Measurements from ENCODE around the gene CDH13. TPM values are rescaled to one million over a fixed set of nuclear protein-coding genes. Genes with fewer than 3 reads are reported as not detected.

Gene CDH13
- total RNA-seq, 1 experiment from 2014 or later, result 49.3 TPM

DNA sequence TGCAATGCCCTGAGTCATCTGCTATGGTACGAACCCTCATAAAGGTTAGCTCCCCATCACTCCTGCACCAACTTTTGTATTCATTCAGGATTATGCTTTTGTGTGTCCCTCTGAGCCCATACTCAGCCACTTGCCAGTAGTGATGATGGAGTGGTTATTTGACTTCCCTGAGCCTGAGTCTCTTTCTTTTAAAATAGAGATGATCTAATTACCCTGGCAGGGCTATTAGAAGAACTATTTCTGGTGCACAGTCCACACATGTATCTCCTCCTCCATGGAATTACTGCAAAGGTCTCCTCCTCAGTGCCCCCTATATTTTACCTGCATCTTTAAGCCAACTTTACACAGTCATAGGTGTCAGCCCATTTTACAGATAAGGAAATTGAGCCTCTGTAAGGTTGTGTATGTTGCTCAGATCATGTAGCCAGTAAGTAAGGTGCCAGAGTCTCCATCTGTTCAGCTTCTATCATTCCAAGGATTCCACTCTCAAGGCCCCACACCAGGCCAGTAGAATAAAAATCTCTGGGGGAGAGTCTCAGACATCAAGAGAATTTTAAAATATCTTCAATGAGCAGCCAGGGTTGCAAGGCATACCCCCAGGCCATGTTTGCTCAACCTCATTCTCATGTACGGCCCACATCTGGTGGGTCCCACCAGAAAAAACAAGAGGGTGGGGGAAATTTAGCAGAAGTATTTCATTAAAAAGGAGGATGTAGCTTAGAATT, 847.3 kb downstream of the CDH13 start:
- no peaks in the 10 kb centered on the region for H3K9me3 Mint-ChIP-seq (ENCODE audit: unreplicated experiment)
- no peak for DNase-seq (ENCODE audit: unreplicated experiment)
- ChIA-PET CTCF (interaction anchor here (0.6 kb wide), 1 partner anchor 1211 kb away, joined by 3 read pairs; no protein-coding TSS in a partner anchor), POLR2A (interaction anchor here (2.1 kb wide), 1 partner anchor 59 kb away, joined by 6 read pairs; no protein-coding TSS in a partner anchor)
- H3K27ac Mint-ChIP-seq (ENCODE audit: low read depth, unreplicated experiment), result no peak overlapping the region
- H3K36me3 Mint-ChIP-seq (ENCODE audit: insufficient read depth, unreplicated experiment), result no peaks in the 10 kb centered on the region
- intact Hi-C loops (cut with micrococcal nuclease), result no loop called here
- H3K27me3 Mint-ChIP-seq (ENCODE audit: insufficient read depth, unreplicated experiment), result no peaks in the 10 kb centered on the region
- no TSS peak for BruUV-seq (replicated peaks)
- TF ChIP-seq, protein P1, sequence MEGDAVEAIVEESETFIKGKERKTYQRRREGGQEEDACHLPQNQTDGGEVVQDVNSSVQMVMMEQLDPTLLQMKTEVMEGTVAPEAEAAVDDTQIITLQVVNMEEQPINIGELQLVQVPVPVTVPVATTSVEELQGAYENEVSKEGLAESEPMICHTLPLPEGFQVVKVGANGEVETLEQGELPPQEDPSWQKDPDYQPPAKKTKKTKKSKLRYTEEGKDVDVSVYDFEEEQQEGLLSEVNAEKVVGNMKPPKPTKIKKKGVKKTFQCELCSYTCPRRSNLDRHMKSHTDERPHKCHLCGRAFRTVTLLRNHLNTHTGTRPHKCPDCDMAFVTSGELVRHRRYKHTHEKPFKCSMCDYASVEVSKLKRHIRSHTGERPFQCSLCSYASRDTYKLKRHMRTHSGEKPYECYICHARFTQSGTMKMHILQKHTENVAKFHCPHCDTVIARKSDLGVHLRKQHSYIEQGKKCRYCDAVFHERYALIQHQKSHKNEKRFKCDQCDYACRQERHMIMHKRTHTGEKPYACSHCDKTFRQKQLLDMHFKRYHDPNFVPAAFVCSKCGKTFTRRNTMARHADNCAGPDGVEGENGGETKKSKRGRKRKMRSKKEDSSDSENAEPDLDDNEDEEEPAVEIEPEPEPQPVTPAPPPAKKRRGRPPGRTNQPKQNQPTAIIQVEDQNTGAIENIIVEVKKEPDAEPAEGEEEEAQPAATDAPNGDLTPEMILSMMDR (IDR thresholded peaks at IDR 0.05; ENCODE audit: unreplicated experiment), result no peak
- H3K4me3 Mint-ChIP-seq (ENCODE audit: unreplicated experiment), result no peak overlapping the region
- H3K4me1 Mint-ChIP-seq (ENCODE audit: insufficient read depth, unreplicated experiment), result peaks cover 10% of the 10 kb centered on the region

DNA sequence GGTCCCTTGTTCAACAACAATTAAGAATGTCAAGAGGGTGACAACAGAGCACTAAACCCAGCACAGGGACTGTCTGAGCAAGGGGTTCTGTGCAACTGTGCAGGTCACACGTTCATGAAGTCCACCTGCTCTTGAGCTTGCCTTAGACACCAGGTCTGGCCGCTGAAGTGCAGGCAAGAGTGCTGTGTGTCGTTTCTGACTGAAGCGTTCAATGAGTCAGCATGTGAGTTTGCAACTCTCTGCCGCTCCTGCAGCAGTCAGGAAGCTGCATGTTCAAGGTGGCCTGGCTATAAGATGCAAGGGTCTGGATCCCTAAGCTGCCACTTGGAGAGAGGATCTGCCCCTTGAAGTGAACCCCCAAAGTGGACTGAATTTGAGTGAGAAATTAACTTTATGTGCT, 848.3 kb downstream of the CDH13 start:
- no peak overlapping the region for H3K27ac Mint-ChIP-seq (ENCODE audit: low read depth, unreplicated experiment)
- no peaks in the 10 kb centered on the region for H3K27me3 Mint-ChIP-seq (ENCODE audit: insufficient read depth, unreplicated experiment)
- no TSS peak for BruUV-seq (replicated peaks)
- H3K9me3 Mint-ChIP-seq (ENCODE audit: unreplicated experiment), result no peaks in the 10 kb centered on the region
- H3K4me1 Mint-ChIP-seq (ENCODE audit: insufficient read depth, unreplicated experiment), result peaks cover 10% of the 10 kb centered on the region
- intact Hi-C loops (cut with micrococcal nuclease), result no loop called here
- POLR2A ChIA-PET, result no interaction called here
- no peak overlapping the region for H3K4me3 Mint-ChIP-seq (ENCODE audit: unreplicated experiment)
- TF ChIP-seq, protein P1 (IDR thresholded peaks at IDR 0.05; ENCODE audit: unreplicated experiment), result no peak
- H3K36me3 Mint-ChIP-seq (ENCODE audit: insufficient read depth, unreplicated experiment), result no peaks in the 10 kb centered on the region
- no peak for DNase-seq (ENCODE audit: unreplicated experiment)
- CTCF ChIA-PET, result interaction anchor here (0.6 kb wide), 1 partner anchor 746 kb away, joined by 4 read pairs; no protein-coding TSS in a partner anchor

DNA sequence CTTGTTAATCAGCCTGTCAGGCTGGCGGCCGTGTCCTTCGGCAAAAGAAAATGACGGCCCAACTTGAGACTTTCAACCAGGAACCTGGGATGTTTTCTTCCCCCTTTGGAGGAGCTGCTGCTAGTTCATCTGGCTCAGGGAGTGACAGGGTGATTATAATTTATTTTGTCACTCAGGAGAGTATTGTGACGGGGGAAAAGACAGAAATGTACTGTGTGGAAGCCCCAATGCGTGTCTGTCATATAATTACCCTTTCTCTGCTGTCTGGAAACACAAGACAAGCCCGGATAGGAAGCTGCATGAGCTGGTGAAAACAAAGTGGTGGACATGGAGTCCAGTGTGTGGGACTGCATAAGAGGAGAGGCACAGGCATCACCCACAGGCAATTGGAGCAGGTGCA, 854.8 kb downstream of the CDH13 start:
- H3K4me3 Mint-ChIP-seq (ENCODE audit: unreplicated experiment), result no peak overlapping the region
- TF ChIP-seq, protein P1 (IDR thresholded peaks at IDR 0.05; ENCODE audit: unreplicated experiment), result no peak
- no peaks in the 10 kb centered on the region for H3K27me3 Mint-ChIP-seq (ENCODE audit: insufficient read depth, unreplicated experiment)
- BruUV-seq (replicated peaks), result no TSS peak
- POLR2A ChIA-PET, result no interaction called here
- no peaks in the 10 kb centered on the region for H3K9me3 Mint-ChIP-seq (ENCODE audit: unreplicated experiment)
- DNase-seq (ENCODE audit: unreplicated experiment), result no peak
- no peaks in the 10 kb centered on the region for H3K4me1 Mint-ChIP-seq (ENCODE audit: insufficient read depth, unreplicated experiment)
- CTCF ChIA-PET, result no interaction called here
- no peaks in the 10 kb centered on the region for H3K36me3 Mint-ChIP-seq (ENCODE audit: insufficient read depth, unreplicated experiment)
- intact Hi-C loops (cut with micrococcal nuclease), result no loop called here
- no peak overlapping the region for H3K27ac Mint-ChIP-seq (ENCODE audit: low read depth, unreplicated experiment)

DNA sequence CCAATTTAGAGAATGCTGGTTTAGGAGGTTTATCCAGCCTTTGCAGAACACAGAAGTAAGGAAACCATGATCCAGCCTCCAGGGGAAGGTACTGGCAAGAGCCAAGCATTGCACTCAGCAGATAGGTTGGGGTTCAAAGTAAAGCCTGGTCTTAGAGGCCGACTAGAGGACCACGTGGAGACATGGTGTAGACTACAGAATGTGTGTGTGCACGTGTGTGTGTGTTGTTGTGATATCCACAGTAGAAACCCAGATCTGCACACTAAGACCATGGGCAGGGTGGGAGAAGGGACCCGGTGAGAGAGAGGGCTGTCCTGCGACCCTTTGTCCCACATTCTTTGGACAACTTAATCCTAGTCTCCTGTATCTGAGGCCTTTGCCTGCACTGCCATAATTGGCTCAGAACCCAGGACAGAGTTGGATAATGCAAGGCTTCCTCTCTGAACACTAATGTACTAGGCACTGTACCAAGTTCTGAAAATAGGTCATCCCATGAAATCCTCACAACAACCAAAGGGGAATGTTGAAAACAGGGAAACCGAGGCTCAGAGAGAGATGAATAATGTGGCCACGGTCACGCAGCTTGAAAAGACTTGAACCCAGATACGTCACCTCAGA, 855.9 kb downstream of the CDH13 start:
- CTCF ChIA-PET, result no interaction called here
- DNase-seq (ENCODE audit: unreplicated experiment), result no peak
- H3K36me3 Mint-ChIP-seq (ENCODE audit: insufficient read depth, unreplicated experiment), result no peaks in the 10 kb centered on the region
- H3K9me3 Mint-ChIP-seq (ENCODE audit: unreplicated experiment), result no peaks in the 10 kb centered on the region
- no peaks in the 10 kb centered on the region for H3K27me3 Mint-ChIP-seq (ENCODE audit: insufficient read depth, unreplicated experiment)
- TF ChIP-seq, protein P1 (IDR thresholded peaks at IDR 0.05; ENCODE audit: unreplicated experiment), result no peak
- H3K4me3 Mint-ChIP-seq (ENCODE audit: unreplicated experiment), result no peak overlapping the region
- intact Hi-C loops (cut with micrococcal nuclease), result no loop called here
- H3K27ac Mint-ChIP-seq (ENCODE audit: low read depth, unreplicated experiment), result no peak overlapping the region
- POLR2A ChIA-PET, result no interaction called here
- H3K4me1 Mint-ChIP-seq (ENCODE audit: insufficient read depth, unreplicated experiment), result no peaks in the 10 kb centered on the region
- no TSS peak for BruUV-seq (replicated peaks)

All from MCF 10A (cell line).